Adrenal gland (tissue), 5 donors: ENCODE measurements around the gene WDR77.

Source experiments
- CTCF ChIP-seq, 6 experiments: fragments of 450-650 bp in 4 of 6; fragments of 200-600 bp in 2 of 6; sonication (generic) in 1 of 6; IDR thresholded peaks; 1 replicate in 5 of 6; 2 replicates in 1 of 6; pipeline versions ENCODE4 v1.5.1 to v1.8.0; 2016 to 2021; ENCODE audit warnings: antibody characterized with exemption in 6 of 6, mild to moderate bottlenecking in 2 of 6, moderate library complexity in 1 of 6
- POLR2A ChIP-seq, 2 donors: fragments of 450-650 bp; IDR thresholded peaks; one replicate each; pipeline ENCODE4 v1.6.1; 2017; ENCODE audit warnings: antibody characterized with exemption in 2 of 2, mild to moderate bottlenecking in 2 of 2, moderate library complexity in 1 of 2
- donor health status: DM: no; HTN: no; CAD: no.

DNA sequence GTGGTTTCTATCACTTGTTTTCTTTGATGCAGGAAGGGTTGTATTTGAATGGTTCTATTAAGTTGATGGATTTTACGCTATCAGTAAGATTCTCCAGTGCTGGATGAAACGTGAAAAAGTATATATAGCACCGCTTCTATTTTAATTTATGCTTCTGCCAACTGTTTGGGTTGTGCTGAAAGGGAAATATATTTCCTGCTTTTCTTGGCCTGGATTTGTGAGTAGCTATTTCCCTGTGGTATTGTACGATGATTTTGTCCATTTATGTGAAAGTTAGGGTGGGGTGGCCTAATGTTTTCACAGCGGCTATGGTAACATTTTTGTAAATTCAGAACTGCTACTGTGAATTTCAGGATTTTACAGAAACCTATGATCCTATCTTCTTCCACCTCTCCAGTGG is 25.1 kb upstream of the WDR77 start:
- TF ChIP-seq CTCF (IDR thresholded peaks at IDR 0.05) (no peak), POLR2A (IDR thresholded peaks at IDR 0.05) (no peak)
